Mesenchymal stem cell (in vitro differentiated cells and primary cell): ENCODE measurements around the gene TSC22D1.

ENCODE experiments used
- DNase-seq: peaks from one replicate; pipeline ENCODE4 v3.0.0-alpha.2; 2013
- H2AFZ ChIP-seq: one replicate; pipeline ENCODE4 v1.6.1; 2013; ENCODE audit warnings: low read depth, mild to moderate bottlenecking, control low read depth, inconsistent platforms, low read length, moderate library complexity
- H2AK5ac ChIP-seq: 2 replicates; pipeline ENCODE4 v1.6.1; 2013; ENCODE audit warnings: low read length, moderate library complexity, mild to moderate bottlenecking, inconsistent platforms; ENCODE audit not compliant: severe bottlenecking
- H2BK120ac ChIP-seq: one replicate; pipeline ENCODE4 v1.6.1; 2013; ENCODE audit warnings: low read depth, mild to moderate bottlenecking, inconsistent platforms, low read length, moderate library complexity
- H2BK12ac ChIP-seq, 2 experiments: one replicate each; pipeline ENCODE4 v1.6.1; 2013; ENCODE audit warnings: inconsistent platforms in 2 of 2, low read length in 2 of 2, mild to moderate bottlenecking in 2 of 2, moderate library complexity in 2 of 2, control low read depth in 1 of 2
- H2BK15ac ChIP-seq: one replicate; pipeline ENCODE4 v1.6.1; 2013; ENCODE audit warnings: mild to moderate bottlenecking, low read depth, inconsistent platforms; ENCODE audit not compliant: poor library complexity, severe bottlenecking
- H2BK5ac ChIP-seq: 2 replicates; pipeline ENCODE4 v1.6.1; 2013; ENCODE audit warnings: low read depth, mild to moderate bottlenecking, low read length, control low read depth, inconsistent platforms; ENCODE audit not compliant: poor library complexity, severe bottlenecking
- H3K14ac ChIP-seq, 2 experiments: one replicate each; pipeline ENCODE4 v1.6.1; 2013; ENCODE audit warnings: inconsistent platforms in 2 of 2, low read length in 2 of 2, control low read depth in 1 of 2, mild to moderate bottlenecking in 1 of 2, moderate library complexity in 1 of 2
- H3K18ac ChIP-seq, 2 experiments: one replicate each; pipeline ENCODE4 v1.6.1; 2013; ENCODE audit warnings: inconsistent platforms in 2 of 2, low read length in 2 of 2, control low read depth in 1 of 2, low read depth in 1 of 2, mild to moderate bottlenecking in 1 of 2
- H3K23ac ChIP-seq, 2 experiments: one replicate each; pipeline ENCODE4 v1.6.1; 2013; ENCODE audit warnings: inconsistent platforms in 2 of 2, low read length in 2 of 2, mild to moderate bottlenecking in 2 of 2, moderate library complexity in 2 of 2, control low read depth in 1 of 2
- H3K27ac ChIP-seq: 2 replicates; pipeline ENCODE4 v1.5.1; 2013; ENCODE audit warnings: mild to moderate bottlenecking, moderate library complexity, low read length, control low read depth, inconsistent platforms; ENCODE audit not compliant: poor library complexity, severe bottlenecking
- H3K27me3 ChIP-seq, 2 experiments: 2 replicates each; pipeline versions ENCODE4 v1.6.1 to v1.7.0; 2013; ENCODE audit warnings: low read length in 2 of 2, mild to moderate bottlenecking in 2 of 2, moderate library complexity in 2 of 2, control low read depth in 1 of 2, inconsistent platforms in 1 of 2; ENCODE audit not compliant: control insufficient read depth in 1 of 2, insufficient read depth in 1 of 2
- H3K36me3 ChIP-seq, 2 experiments: 2 replicates each; pipeline versions ENCODE4 v1.6.1 to v1.7.0; 2013; ENCODE audit warnings: low read length in 2 of 2, control low read depth in 1 of 2, inconsistent platforms in 1 of 2, low read depth in 1 of 2, mild to moderate bottlenecking in 1 of 2; ENCODE audit not compliant: insufficient read depth in 2 of 2, control insufficient read depth in 1 of 2
- H3K4ac ChIP-seq, 2 experiments: one replicate each; pipeline ENCODE4 v1.6.1; 2013; ENCODE audit warnings: inconsistent platforms in 2 of 2, low read length in 2 of 2, mild to moderate bottlenecking in 2 of 2, moderate library complexity in 2 of 2, control low read depth in 1 of 2, low read depth in 1 of 2
- H3K4me1 ChIP-seq: 2 replicates; pipeline ENCODE4 v1.6.1; 2013; ENCODE audit warnings: low read depth, low read length, control low read depth; ENCODE audit not compliant: control insufficient read depth, insufficient read depth
- H3K4me2 ChIP-seq: 2 replicates; pipeline ENCODE4 v1.6.1; 2013; ENCODE audit warnings: low read length, mild to moderate bottlenecking, inconsistent platforms; ENCODE audit not compliant: poor library complexity, severe bottlenecking
- H3K4me3 ChIP-seq, 2 experiments: 2 replicates each; pipeline versions ENCODE4 v1.5.1 to v1.7.0; 2013; ENCODE audit warnings: low read length in 2 of 2, mild to moderate bottlenecking in 2 of 2, control low read depth in 1 of 2, low read depth in 1 of 2; ENCODE audit not compliant: insufficient read depth in 1 of 2
- H3K79me1 ChIP-seq: replicated peaks from 2 replicates; pipeline ENCODE4 v1.6.1; 2013; ENCODE audit warnings: mild to moderate bottlenecking, control low read depth, low read length, inconsistent platforms; ENCODE audit not compliant: poor library complexity, severe bottlenecking
- H3K9ac ChIP-seq: 2 replicates; pipeline ENCODE4 v1.7.0; 2013; ENCODE audit warnings: mild to moderate bottlenecking, low read length, moderate library complexity
- H3K9me3 ChIP-seq: 2 replicates; pipeline ENCODE4 v1.7.0; 2013; ENCODE audit warnings: mild to moderate bottlenecking, low read length; ENCODE audit not compliant: control insufficient read depth
- H4K8ac ChIP-seq: one replicate; pipeline ENCODE4 v1.6.1; 2013; ENCODE audit warnings: inconsistent platforms, mild to moderate bottlenecking, low read length, moderate library complexity
- H4K91ac ChIP-seq: one replicate; pipeline ENCODE4 v1.6.1; 2013; ENCODE audit warnings: mild to moderate bottlenecking, low read length, inconsistent platforms
- WGBS: methylation state at CpG from one replicate; pipeline ENCODE4 v1.1.7; 2013; ENCODE audit warnings: mixed read lengths; 5-methylcytosine and 5-hydroxymethylcytosine counted together

The TSC22D1 gene

DNA sequence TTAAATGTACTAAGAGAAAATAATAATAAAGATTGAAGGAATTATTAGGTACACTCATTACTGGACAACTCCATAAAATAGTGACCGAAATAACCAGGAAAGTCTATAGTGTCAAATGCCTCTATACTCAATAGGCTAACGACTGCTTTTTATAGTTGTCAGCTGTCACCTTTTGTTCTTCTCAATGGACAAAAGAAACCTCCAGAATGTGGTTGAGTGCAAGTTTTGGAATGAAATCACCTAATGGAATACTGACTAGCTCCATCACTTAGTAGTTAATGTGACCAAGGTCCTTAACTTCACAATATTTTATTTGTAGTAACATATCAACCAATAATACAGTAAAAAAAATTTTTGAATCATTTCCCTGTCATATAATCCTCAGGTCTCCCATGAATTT lies 18.1 kb downstream of the TSC22D1 start:
- H2BK12ac ChIP-seq = no peak overlapping the region

DNA sequence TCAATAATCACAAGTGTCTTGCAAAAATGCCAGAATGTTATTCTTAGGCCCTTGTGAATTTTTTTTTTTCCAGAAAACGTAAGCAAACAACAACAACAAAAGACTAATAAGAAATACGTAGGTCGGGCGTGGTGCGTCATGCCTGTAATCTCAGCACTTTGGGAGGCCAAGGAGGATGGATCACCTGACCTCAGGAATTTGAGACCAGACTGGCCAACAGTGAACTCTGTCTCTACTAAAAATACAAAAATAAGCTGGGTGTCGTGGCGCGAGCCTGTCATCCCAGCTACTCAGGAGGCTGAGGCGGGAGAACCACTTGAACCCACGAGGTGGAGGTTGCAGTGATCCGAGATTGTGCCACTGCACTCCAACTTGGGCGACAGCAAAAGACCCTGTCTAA lies 20.9 kb downstream of the TSC22D1 start:
- Histone ChIP-seq H2BK5ac (no peak overlapping the region), H2BK12ac (no peak overlapping the region), H2BK120ac (no peak overlapping the region), H3K9me3 (no peaks in the 10 kb centered on the region), H3K14ac (no peak overlapping the region), H3K4me1 (no peaks in the 10 kb centered on the region), H4K91ac (no peak overlapping the region), H2AK5ac (no peak overlapping the region), H3K18ac (no peak overlapping the region), H3K4ac (no peak overlapping the region), H3K23ac (no peak overlapping the region), H4K8ac (no peak overlapping the region), H2AFZ (no peak overlapping the region), H2BK15ac (no peak overlapping the region), H3K4me3 (no peak overlapping the region), H3K79me1 (peaks cover 6% of the 10 kb centered on the region), H3K36me3 (peaks cover 28 to 54% of the 10 kb centered on the region in 2 experiments), H3K27ac (no peak overlapping the region), H3K4me2 (no peak overlapping the region), H3K9ac (no peak overlapping the region), H3K27me3 (no peaks in the 10 kb centered on the region)
- WGBS = 97% methylated on average over 10 of the region's 12 CpGs
- no peak for DNase-seq

More for the DNA sequence above, 18.1 kb downstream of the TSC22D1 start:
- Histone ChIP-seq H3K4me3 (no peak overlapping the region), H3K18ac (no peak overlapping the region), H2AFZ (no peak overlapping the region), H3K9me3 (no peaks in the 10 kb centered on the region), H3K9ac (no peak overlapping the region), H2BK5ac (no peak overlapping the region), H2BK15ac (no peak overlapping the region), H4K8ac (no peak overlapping the region), H3K4me1 (peaks cover 2% of the 10 kb centered on the region), H3K36me3 (peaks cover 19 to 34% of the 10 kb centered on the region in 2 experiments), H3K79me1 (peaks cover 2% of the 10 kb centered on the region), H2AK5ac (no peak overlapping the region), H3K4me2 (no peak overlapping the region), H3K27ac (no peak overlapping the region), H2BK120ac (no peak overlapping the region), H3K27me3 (no peaks in the 10 kb centered on the region), H3K4ac (no peak overlapping the region), H3K14ac (no peak overlapping the region), H4K91ac (no peak overlapping the region), H3K23ac (no peak overlapping the region)
- no peak for DNase-seq
- WGBS = 93% methylated on average over 2 of the region's 2 CpGs

DNA sequence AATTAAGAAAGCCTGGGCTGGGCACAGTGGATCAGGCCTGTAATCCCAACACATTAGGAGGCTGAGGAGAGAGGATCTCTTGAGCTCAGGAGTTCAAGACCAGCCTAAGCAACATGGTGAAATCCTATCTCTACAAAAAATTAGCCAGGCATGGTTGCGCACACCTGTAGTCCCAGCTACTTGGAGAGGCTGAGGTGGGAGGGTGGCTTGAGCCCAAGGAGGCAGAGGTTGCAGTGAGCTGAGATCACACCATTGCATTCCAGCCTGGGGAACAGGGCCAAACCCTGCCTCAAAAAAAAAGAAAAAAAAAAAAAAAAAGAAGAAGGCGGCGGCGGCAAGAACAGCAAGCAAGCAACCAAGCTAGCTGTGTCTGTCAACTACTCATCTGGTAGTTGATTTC lies 26.7 kb downstream of the TSC22D1 start:
- H3K9ac ChIP-seq = no peak overlapping the region
- WGBS = 100% methylated on average over 1 of the region's 4 CpGs
- no peak overlapping the region for H2BK120ac ChIP-seq
- H3K23ac ChIP-seq = no peak overlapping the region
- H3K27ac ChIP-seq = no peak overlapping the region
- no peak overlapping the region for H3K4me3 ChIP-seq
- DNase-seq = no peak
- no peak overlapping the region for H3K4ac ChIP-seq
- no peak overlapping the region for H4K91ac ChIP-seq
- H2BK12ac ChIP-seq = no peak overlapping the region
- H3K79me1 ChIP-seq = peaks cover 6% of the 10 kb centered on the region
- no peak overlapping the region for H3K4me2 ChIP-seq
- no peaks in the 10 kb centered on the region for H3K27me3 ChIP-seq
- no peaks in the 10 kb centered on the region for H3K9me3 ChIP-seq
- no peak overlapping the region for H4K8ac ChIP-seq
- no peak overlapping the region for H2AK5ac ChIP-seq
- H3K18ac ChIP-seq = no peak overlapping the region
- H2BK15ac ChIP-seq = no peak overlapping the region
- H3K14ac ChIP-seq = no peak overlapping the region
- no peak overlapping the region for H2BK5ac ChIP-seq
- peaks cover 18 to 45% of the 10 kb centered on the region in 2 experiments for H3K36me3 ChIP-seq
- H3K4me1 ChIP-seq = peaks cover 5% of the 10 kb centered on the region
- H2AFZ ChIP-seq = no peak overlapping the region

DNA sequence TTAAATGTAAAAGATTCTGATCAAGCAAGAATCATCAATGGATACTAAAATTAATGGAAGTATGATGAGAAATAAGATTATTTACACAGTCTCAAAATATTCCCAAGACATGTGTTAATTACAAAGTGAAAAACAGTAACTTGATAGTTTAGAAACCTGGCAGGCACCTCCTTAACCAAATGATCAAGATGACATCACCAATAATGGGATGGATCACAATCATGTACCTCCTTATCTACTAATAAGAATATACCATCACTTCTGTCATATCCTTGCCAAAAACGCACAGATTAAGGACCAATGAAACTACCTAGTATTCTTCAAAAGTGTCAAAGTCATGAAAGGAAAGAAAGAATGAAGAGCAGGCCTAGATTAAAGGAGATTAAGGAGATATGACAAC lies 30.0 kb downstream of the TSC22D1 start:
- H4K91ac ChIP-seq = no peak overlapping the region
- peaks cover 3% of the 10 kb centered on the region for H3K79me1 ChIP-seq
- H3K9ac ChIP-seq = no peak overlapping the region
- no peak overlapping the region for H3K4me3 ChIP-seq
- H4K8ac ChIP-seq = no peak overlapping the region
- H2BK120ac ChIP-seq = no peak overlapping the region
- no peak overlapping the region for H3K23ac ChIP-seq
- no peak overlapping the region for H2BK5ac ChIP-seq
- no peak overlapping the region for H3K4ac ChIP-seq
- H2AFZ ChIP-seq = no peak overlapping the region
- H2BK15ac ChIP-seq = no peak overlapping the region
- WGBS = 100% methylated on average over 1 of the region's 1 CpG
- no peak overlapping the region for H3K18ac ChIP-seq
- H2BK12ac ChIP-seq = no peak overlapping the region
- no peaks in the 10 kb centered on the region for H3K9me3 ChIP-seq
- peaks cover 11 to 26% of the 10 kb centered on the region in 2 experiments for H3K36me3 ChIP-seq
- H3K27me3 ChIP-seq = no peaks in the 10 kb centered on the region
- no peak overlapping the region for H3K4me2 ChIP-seq
- DNase-seq = no peak
- no peak overlapping the region for H3K27ac ChIP-seq
- peaks cover 9% of the 10 kb centered on the region for H3K4me1 ChIP-seq
- no peak overlapping the region for H2AK5ac ChIP-seq
- H3K14ac ChIP-seq = no peak overlapping the region
